ENCODE measurements around the gene LDB2. TPM values are rescaled to one million over a fixed set of nuclear protein-coding genes. Genes with fewer than 3 reads are reported as not detected.

The LDB2 gene
- total and polyA plus RNA-seq, 2 donors (not counting 1 experiment from before 2014, with no cell fraction given) = not detected

DNA sequence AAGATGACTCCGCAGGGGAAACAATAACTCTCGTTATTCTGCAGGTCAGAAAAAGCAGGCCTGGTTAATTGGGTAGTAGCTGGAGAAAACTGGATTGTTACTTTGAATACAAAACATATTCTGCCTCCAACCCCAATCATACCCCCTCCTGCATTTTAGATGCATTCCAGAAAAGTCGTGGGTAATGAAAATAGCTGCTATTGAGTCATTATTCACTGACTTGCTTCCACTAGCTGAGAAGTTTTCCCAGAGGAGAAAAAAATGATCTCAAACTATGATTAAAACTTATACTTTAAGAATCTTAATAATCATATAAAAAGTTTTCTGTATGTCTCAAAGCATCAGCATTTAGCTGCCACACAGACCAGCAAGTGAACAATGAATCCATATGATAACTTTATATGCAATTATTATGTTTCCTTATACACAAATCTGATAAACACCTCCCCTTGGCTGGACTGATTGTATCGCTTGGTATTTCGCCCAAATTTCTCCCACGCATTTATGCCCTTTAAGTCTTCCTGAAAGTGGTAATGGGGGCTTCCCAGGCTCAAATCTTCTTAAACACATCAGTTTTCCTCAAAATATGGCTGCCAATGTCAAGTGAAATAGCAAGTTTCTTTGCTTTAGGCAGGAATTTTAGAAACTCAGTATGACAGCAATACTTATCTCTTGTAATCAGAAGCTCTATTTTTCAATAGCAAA is 181.0 kb downstream of the LDB2 start:
- POLR2A ChIA-PET = no interaction called here
- Histone ChIP-seq H3K4me3 (ENCODE audit: control extremely low read depth in 1 of 5, extremely low read depth in 1 of 5, insufficient read depth in 1 of 5, low read depth in 2 of 5, low read length in 4 of 5) (no peak overlapping the region), H4K20me1 (ENCODE audit: control insufficient read depth, insufficient read depth, low read length, poor library complexity, severe bottlenecking) (no peaks in the 10 kb centered on the region), H3K4me1 (ENCODE audit: control insufficient read depth in 2 of 2, insufficient read depth in 2 of 2, low read length in 2 of 2) (no peaks in the 10 kb centered on the region), H3K79me2 (ENCODE audit: control insufficient read depth, insufficient read depth, low read length) (no peaks in the 10 kb centered on the region), H3K9me3 (ENCODE audit: control extremely low read depth in 1 of 3, control insufficient read depth in 2 of 3, insufficient read depth in 1 of 3, low read length in 2 of 3) (no peaks in the 10 kb centered on the region), H2AFZ (ENCODE audit: insufficient read depth, low read depth, low read length, poor library complexity, severe bottlenecking) (no peak overlapping the region), H3K27me3 (replicated peaks in 1 of 4; ENCODE audit: control extremely low read depth in 1 of 4, control insufficient read depth in 3 of 4, insufficient read depth in 4 of 4, low read length in 3 of 4) (no peaks in the 10 kb centered on the region), H3K4me2 (replicated peaks; ENCODE audit: low read depth, low read length, poor library complexity, severe bottlenecking) (no peak overlapping the region), H3K27ac (ENCODE audit: low read length in 2 of 2) (no peak overlapping the region), H3K9ac (ENCODE audit: low read length) (no peak overlapping the region), H3K36me3 (replicated peaks in 1 of 2; ENCODE audit: control extremely low read depth in 1 of 2, control insufficient read depth in 1 of 2, extremely low read depth in 1 of 2, insufficient read depth in 2 of 2, low read length in 1 of 2) (no peaks in the 10 kb centered on the region)
- CTCF ChIA-PET = no interaction called here
- H3K4me3 Mint-ChIP-seq = no peak overlapping the region
- TF ChIP-seq EZH2 (IDR thresholded peaks at IDR 0.05; ENCODE audit: borderline replicate concordance, insufficient read depth, low read depth, low read length, poor library complexity, severe bottlenecking) = no peak
- TF ChIP-seq, protein P1, sequence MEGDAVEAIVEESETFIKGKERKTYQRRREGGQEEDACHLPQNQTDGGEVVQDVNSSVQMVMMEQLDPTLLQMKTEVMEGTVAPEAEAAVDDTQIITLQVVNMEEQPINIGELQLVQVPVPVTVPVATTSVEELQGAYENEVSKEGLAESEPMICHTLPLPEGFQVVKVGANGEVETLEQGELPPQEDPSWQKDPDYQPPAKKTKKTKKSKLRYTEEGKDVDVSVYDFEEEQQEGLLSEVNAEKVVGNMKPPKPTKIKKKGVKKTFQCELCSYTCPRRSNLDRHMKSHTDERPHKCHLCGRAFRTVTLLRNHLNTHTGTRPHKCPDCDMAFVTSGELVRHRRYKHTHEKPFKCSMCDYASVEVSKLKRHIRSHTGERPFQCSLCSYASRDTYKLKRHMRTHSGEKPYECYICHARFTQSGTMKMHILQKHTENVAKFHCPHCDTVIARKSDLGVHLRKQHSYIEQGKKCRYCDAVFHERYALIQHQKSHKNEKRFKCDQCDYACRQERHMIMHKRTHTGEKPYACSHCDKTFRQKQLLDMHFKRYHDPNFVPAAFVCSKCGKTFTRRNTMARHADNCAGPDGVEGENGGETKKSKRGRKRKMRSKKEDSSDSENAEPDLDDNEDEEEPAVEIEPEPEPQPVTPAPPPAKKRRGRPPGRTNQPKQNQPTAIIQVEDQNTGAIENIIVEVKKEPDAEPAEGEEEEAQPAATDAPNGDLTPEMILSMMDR (IDR thresholded peaks at IDR 0.05) = no peak
- intact Hi-C loops (cut with micrococcal nuclease) = no loop called here
- DNase-seq (no peak), ATAC-seq (ENCODE audit: low read depth) (no peak)
- no peaks in the 10 kb centered on the region for H3K27me3 Mint-ChIP-seq
- no peaks in the 10 kb centered on the region for H3K4me1 Mint-ChIP-seq
- no CpG with 5 or more reads among the region's 6 CpGs for WGBS (ENCODE audit: insufficient coverage)
- no peak overlapping the region for H3K27ac Mint-ChIP-seq
- H3K9me3 Mint-ChIP-seq (ENCODE audit: insufficient read depth) = no peaks in the 10 kb centered on the region

DNA sequence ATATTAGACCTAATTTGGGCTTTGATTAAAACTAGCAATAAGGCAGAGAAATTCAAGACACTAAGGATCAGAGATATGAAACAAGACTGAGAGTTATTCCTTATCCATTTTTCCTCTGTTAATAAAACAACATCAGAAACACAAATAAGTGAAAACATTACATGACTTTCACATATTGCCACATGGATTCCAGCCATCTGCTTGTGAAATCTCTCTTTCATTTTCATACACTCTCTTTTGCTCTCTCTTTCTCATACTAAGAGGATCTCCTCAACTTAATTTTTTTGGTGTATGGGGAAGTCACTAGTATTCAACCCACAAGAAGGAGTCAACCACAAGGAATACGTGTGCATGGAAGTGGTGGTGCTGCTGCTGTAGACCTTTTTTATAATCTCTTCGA is 183.0 kb downstream of the LDB2 start:
- H3K9ac ChIP-seq (ENCODE audit: low read length) = no peak overlapping the region
- H3K79me2 ChIP-seq (ENCODE audit: control insufficient read depth, insufficient read depth, low read length) = no peaks in the 10 kb centered on the region
- no peaks in the 10 kb centered on the region for H3K36me3 ChIP-seq (replicated peaks in 1 of 2; ENCODE audit: control extremely low read depth in 1 of 2, control insufficient read depth in 1 of 2, extremely low read depth in 1 of 2, insufficient read depth in 2 of 2, low read length in 1 of 2)
- no peak overlapping the region for H3K4me2 ChIP-seq (replicated peaks; ENCODE audit: low read depth, low read length, poor library complexity, severe bottlenecking)
- no peaks in the 10 kb centered on the region for H4K20me1 ChIP-seq (ENCODE audit: control insufficient read depth, insufficient read depth, low read length, poor library complexity, severe bottlenecking)
- no peaks in the 10 kb centered on the region for H3K27me3 Mint-ChIP-seq
- DNase-seq = no peak
- intact Hi-C loops (cut with micrococcal nuclease) = no loop called here
- no peaks in the 10 kb centered on the region for H3K9me3 ChIP-seq (ENCODE audit: control extremely low read depth in 1 of 3, control insufficient read depth in 2 of 3, insufficient read depth in 1 of 3, low read length in 2 of 3)
- no peaks in the 10 kb centered on the region for H3K9me3 Mint-ChIP-seq (ENCODE audit: insufficient read depth)
- H3K27ac Mint-ChIP-seq = no peak overlapping the region
- CTCF ChIA-PET = no interaction called here
- POLR2A ChIA-PET = no interaction called here
- no peak overlapping the region for H3K4me3 ChIP-seq (ENCODE audit: control extremely low read depth in 1 of 5, extremely low read depth in 1 of 5, insufficient read depth in 1 of 5, low read depth in 2 of 5, low read length in 4 of 5)
- ATAC-seq (ENCODE audit: low read depth) = no peak
- H3K4me1 Mint-ChIP-seq = no peaks in the 10 kb centered on the region
- no peaks in the 10 kb centered on the region for H3K4me1 ChIP-seq (ENCODE audit: control insufficient read depth in 2 of 2, insufficient read depth in 2 of 2, low read length in 2 of 2)
- no peak overlapping the region for H3K4me3 Mint-ChIP-seq
- H2AFZ ChIP-seq (ENCODE audit: insufficient read depth, low read depth, low read length, poor library complexity, severe bottlenecking) = no peak overlapping the region
- TF ChIP-seq EZH2 (IDR thresholded peaks at IDR 0.05; ENCODE audit: borderline replicate concordance, insufficient read depth, low read depth, low read length, poor library complexity, severe bottlenecking) = no peak
- TF ChIP-seq, protein P1 (IDR thresholded peaks at IDR 0.05) = no peak
- H3K27ac ChIP-seq (ENCODE audit: low read length in 2 of 2) = no peak overlapping the region
- no CpG with 5 or more reads among the region's 2 CpGs for WGBS (ENCODE audit: insufficient coverage)
- H3K27me3 ChIP-seq (replicated peaks in 1 of 4; ENCODE audit: control extremely low read depth in 1 of 4, control insufficient read depth in 3 of 4, insufficient read depth in 4 of 4, low read length in 3 of 4) = no peaks in the 10 kb centered on the region
